Vagina (tissue), 2 donors: ENCODE data around the gene C2CD2L.

Source experiments
- CTCF ChIP-seq, 3 experiments: fragments of 450-650 bp in 2 of 3; fragments of 200-600 bp in 1 of 3; sonication (generic) in 1 of 3; IDR thresholded peaks; one replicate each; pipeline ENCODE4 v1.5.1; 2017 to 2019; ENCODE audit warnings: antibody characterized with exemption in 3 of 3, mild to moderate bottlenecking in 2 of 3, moderate library complexity in 2 of 3
- POLR2A ChIP-seq, 2 donors: fragments of 450-650 bp; IDR thresholded peaks; one replicate each; pipeline ENCODE4 v1.6.1; 2017; ENCODE audit warnings: antibody characterized with exemption in 2 of 2, mild to moderate bottlenecking in 2 of 2, moderate library complexity in 2 of 2
- POLR2AphosphoS5 ChIP-seq, 2 donors: sonication (generic); formaldehyde crosslinking; IDR thresholded peaks; one replicate each; pipeline ENCODE4 v1.9.0; 2017; ENCODE audit warnings: antibody characterized with exemption in 2 of 2, mild to moderate bottlenecking in 2 of 2, low read depth in 1 of 2; ENCODE audit not compliant: insufficient read depth in 1 of 2

GRCh38 chr11:119167933-119168332, 60.8 kb downstream of the C2CD2L start:
- TF ChIP-seq POLR2A (IDR thresholded peaks at IDR 0.05) (no peak), CTCF (IDR thresholded peaks at IDR 0.05) (no peak), POLR2AphosphoS5 (IDR thresholded peaks at IDR 0.05; ENCODE audit: insufficient read depth in 1 of 2, low read depth in 1 of 2) (no peak)
